ENCODE measurements around the gene LMX1B. TPM values are rescaled to one million over a fixed set of nuclear protein-coding genes. Genes with fewer than 3 reads are reported as not detected.
"Not testable (repeated sequence)": the region's sequence is repeated elsewhere in the genome, so short reads cannot be mapped to it uniquely, and the experiment has no call there.

The LMX1B gene
- total RNA-seq, result not detected

- POLR2A ChIA-PET, result no interaction called here
- CTCF ChIA-PET, result interaction anchor here (1.0 to 2.1 kb wide), 2 partner anchors 10 to 77 kb away, joined by 3 to 7 read pairs; no protein-coding TSS in a partner anchor
These were observed at the start of gene LMX1B for GRCh38 chr9:126613651-126614050. LMX1B (plus strand) TSS chr9:126613928; CDS start chr9:126614450, 522 bp downstream.

DNA sequence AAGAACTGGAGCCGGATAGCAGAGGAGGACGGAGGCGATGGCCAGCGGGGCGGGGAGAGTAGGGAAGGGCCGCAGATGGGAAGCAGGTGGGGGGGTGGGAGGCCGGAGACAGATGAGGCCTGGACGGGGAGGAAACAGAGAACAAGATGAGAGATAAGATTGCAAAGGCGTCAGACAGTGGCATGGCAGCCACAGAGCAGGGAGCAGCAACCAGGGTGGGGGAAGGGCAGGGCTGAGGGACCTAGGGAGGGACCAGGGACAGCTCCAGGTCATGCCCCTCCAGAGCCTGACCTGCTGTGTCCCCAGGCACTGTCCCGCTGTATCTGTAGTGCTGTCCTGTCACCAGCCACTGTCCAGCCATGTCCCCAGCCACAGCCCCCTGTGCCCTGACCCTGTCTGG lies 49.6 kb upstream of the LMX1B start:
- ChIA-PET CTCF (interaction anchor here (0.8 kb wide), 1 partner anchor 64 kb away, joined by 3 read pairs; no protein-coding TSS in a partner anchor), POLR2A (no interaction called here)

DNA sequence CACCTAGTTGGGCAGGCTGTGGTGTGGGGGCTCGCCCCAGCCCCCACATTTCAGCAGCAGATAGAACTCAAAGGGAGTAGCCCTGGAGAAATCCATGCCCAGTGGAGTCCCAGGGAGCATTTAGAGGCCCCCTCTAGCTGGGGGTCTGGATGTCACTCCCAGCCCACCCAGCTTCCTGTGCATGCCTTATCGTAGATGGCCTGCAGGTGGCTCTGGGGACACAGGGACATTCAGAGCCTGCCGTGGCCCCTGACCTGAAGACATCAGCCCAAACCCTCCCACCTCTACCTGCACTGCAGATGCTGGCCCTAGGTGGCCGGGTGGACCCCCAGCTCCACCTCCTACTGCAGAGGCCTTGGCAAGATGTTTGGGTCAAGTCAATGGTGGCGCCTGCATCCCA lies 49.0 kb upstream of the LMX1B start:
- POLR2A ChIA-PET, result no interaction called here
- CTCF ChIA-PET, result no interaction called here

DNA sequence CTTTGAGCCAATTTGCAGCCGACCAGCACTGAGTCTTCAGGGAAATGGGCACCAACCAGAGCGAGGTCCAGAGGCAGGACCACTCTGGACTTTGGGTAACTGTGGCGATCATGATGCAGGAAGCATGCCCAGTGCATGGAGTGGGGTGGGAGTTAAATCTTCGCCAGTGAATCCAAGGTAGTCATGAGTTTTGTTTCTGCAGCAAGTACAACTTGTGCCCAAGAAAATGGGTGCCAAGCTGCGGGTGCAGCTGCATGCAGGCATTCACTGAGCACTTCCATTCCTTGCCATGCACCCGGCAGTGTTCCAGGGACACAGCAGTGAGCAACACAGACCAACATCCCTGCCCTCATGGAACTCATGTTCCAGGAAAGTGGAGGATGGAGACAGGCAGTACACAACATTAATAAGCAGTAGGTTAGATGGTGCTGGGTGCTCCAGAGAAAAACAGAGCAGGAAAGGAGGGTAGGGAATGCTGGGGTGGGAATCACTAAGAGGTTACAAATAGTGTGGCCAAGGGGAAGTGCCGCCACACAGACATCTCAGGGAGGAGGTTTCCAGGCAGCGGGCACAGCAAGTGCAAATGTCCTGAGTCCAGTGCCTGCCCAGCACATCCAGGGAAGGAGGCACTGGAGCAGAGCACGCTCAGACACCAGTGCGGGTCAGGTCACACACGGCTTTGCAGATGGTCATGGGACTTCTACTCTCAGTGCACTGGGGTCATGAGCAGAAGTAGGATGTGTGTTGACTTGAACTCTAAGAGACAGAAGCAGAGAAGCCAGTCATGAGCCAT lies 48.2 kb upstream of the LMX1B start:
- ChIA-PET POLR2A (no interaction called here), CTCF (no interaction called here)

GRCh38 chr9:126569036-126569435 lies 44.7 kb upstream of the LMX1B start:
- ChIA-PET CTCF (interaction anchor here (0.6 kb wide), 1 partner anchor 39 kb away, joined by 4 read pairs; no protein-coding TSS in a partner anchor), POLR2A (no interaction called here)

- ChIA-PET CTCF (no interaction called here), POLR2A (no interaction called here)
These were observed 35.7 kb upstream of the LMX1B start for GRCh38 chr9:126578029-126578428.

GRCh38 chr9:126580319-126580718 lies 33.4 kb upstream of the LMX1B start:
- CTCF ChIA-PET, POLR2A ChIA-PET: not testable (repeated sequence)

DNA sequence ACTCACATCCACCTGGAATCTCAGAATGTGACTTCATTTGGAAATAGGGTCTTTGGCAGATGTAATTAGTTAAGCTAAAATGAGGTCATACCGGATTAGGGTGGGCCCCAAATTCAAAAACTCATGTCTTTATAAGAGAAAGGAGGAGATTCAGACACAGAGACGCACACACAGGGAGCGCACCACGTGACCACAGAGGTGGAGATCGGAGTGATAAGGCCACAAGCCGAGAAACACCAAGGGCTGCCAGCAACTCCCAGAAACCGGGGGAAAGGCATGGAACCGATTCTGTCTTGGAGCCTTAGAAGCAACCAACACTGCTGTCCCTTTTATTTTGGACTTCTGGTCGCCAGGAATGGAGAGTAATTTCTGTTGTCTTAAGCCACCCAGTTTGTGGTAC lies 31.8 kb upstream of the LMX1B start:
- ChIA-PET CTCF (no interaction called here), POLR2A (no interaction called here)

GRCh38 chr9:126582427-126582826 lies 31.3 kb upstream of the LMX1B start:
- POLR2A ChIA-PET, result no interaction called here
- CTCF ChIA-PET, result no interaction called here

- POLR2A ChIA-PET, result no interaction called here
These were observed 30.5 kb upstream of the LMX1B start for GRCh38 chr9:126583144-126583760.

GRCh38 chr9:126584611-126585010 lies 29.1 kb upstream of the LMX1B start:
- POLR2A ChIA-PET, result no interaction called here
- CTCF ChIA-PET, result no interaction called here

More at GRCh38 chr9:126583144-126583760, 30.5 kb upstream of the LMX1B start:
- CTCF ChIA-PET, result no interaction called here

DNA sequence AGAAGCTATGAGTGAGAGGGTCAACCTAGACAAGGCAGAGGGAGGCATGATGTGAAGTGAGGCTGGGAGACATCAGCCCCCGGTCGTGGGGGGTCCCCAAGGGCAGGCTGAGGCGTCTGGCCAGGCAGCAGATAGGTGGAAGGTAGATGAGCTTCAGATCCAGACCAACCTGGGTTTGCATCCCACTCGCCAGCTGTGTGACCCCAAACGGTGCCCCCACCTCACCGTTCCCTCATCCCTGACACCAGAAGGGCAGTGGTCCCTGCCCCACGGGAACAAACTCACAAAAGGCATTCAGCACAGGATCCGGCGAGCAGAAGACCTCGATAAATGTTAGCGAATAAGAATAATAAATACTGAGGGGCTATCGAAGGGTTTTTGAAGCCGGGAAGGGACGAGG lies 27.5 kb upstream of the LMX1B start:
- CTCF ChIA-PET, result no interaction called here
- POLR2A ChIA-PET, result no interaction called here

DNA sequence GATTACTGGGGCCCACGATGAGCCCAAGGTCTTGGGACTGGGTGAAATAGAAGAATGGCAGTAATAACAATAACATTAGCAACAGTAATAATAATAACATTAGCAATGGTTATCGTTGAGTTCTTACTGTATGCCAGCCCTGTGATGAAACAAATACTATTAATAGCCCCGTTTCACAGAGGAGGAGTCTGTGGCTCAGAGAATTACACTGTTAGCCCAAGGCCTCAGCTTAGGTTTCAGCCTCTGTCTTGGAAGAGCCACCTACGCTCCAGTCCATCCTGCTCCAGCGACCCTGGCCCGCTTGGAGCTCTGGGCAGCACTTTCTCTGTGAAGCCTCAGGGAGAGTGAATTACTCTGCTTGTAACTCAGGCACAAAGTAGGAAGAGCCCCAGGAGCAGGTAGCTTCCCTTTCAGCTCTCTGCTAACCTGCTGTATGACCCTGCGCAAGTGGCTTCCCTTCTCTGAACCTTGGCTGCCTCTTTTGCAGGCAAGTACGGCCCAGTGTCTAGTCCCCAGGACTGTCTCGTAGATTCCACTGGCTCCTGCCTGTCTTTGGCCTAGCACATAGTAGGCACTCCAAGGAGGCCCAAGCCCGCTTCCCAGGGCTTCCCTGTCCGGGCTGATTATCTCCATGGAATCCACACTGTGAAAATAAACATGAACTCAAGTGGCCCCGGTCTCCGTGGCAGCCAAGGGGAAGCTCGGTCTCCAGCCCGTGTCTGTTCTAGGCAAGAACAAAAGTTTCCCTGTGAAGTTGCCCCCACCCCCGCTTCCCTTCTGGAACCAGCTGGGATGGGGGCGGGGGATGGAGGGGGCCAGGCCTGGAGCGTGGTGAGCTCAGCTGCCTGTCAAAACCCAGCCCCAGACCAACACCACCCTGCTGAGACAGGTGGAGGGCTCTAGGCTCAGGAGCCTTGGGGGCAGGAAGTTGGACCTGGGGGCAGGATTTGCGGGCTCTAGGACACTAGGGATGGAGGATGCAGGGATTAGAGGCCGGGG lies 26.2 kb upstream of the LMX1B start:
- ChIA-PET CTCF (no interaction called here), POLR2A (no interaction called here)

GRCh38 chr9:126588491-126589168 lies 25.1 kb upstream of the LMX1B start:
- ChIA-PET POLR2A (no interaction called here), CTCF (no interaction called here)

GRCh38 chr9:126589349-126589748 lies 24.4 kb upstream of the LMX1B start:
- CTCF ChIA-PET, result no interaction called here
- POLR2A ChIA-PET, result no interaction called here

DNA sequence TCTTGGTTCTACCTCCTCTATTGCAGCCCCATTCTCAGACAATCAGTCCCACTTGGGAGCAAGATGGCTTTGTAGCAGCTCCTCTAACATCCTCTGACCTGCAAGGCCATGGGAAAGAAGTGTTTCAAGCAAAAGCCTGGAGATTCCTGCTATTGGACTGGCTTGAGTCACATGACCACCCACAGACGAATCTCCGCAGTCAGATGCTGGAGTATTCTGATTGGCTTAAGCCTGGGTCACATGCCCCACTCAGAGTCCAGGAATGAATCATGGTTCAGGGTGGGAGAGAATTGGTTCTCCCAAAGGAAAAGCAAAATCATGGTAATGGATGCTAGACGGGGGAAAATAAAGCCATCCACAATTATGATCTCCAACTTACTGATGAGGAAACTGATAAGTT lies 22.6 kb upstream of the LMX1B start:
- ChIA-PET POLR2A (interaction anchor here (0.5 kb wide), 1 partner anchor 1769 kb away, joined by 4 read pairs; no protein-coding TSS in a partner anchor), CTCF (no interaction called here)

DNA sequence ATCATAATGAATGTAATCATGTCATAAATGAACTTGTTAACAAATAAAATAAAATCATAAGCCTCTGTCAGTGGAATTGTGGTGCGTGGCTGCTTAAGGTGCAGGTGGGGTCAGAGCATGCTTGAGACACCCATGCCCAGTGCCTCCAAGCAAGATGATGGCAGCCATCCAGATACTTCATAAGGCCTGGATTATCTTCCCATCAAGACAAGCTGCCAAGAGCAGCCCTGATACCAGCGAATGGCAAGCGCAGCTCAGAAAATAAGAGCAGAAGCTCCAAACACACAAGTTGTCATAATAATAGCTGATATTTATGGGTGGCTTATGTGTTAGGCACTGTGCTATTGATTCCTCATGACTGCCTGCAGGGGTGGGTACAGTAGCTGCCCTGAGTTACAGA lies 21.8 kb upstream of the LMX1B start:
- ChIA-PET POLR2A (interaction anchor here (0.5 kb wide), 1 partner anchor 1769 kb away, joined by 4 read pairs; no protein-coding TSS in a partner anchor), CTCF (no interaction called here)

GRCh38 chr9:126592461-126592860 lies 21.3 kb upstream of the LMX1B start:
- ChIA-PET CTCF (no interaction called here), POLR2A (no interaction called here)

GRCh38 chr9:126595982-126596381 lies 17.7 kb upstream of the LMX1B start:
- ChIA-PET CTCF (interaction anchor here (1.0 kb wide), 1 partner anchor 870 kb away, joined by 3 read pairs; no protein-coding TSS in a partner anchor), POLR2A (no interaction called here)

All from activated CD8-positive, alpha-beta memory T cell treated with anti-CD3 and anti-CD28 coated beads for 36 hours (primary cell).